DMS153 treated with DMSO at 0.1 percent for 48 hours (cell line): ENCODE results near the gene ACTR8.

Experiments used
- DNase-seq: peaks from one replicate; lab custom pipeline; 2025; ENCODE audit not compliant: unreplicated experiment; lab: John Stamatoyannopoulos, UW

Gene ACTR8

DNA sequence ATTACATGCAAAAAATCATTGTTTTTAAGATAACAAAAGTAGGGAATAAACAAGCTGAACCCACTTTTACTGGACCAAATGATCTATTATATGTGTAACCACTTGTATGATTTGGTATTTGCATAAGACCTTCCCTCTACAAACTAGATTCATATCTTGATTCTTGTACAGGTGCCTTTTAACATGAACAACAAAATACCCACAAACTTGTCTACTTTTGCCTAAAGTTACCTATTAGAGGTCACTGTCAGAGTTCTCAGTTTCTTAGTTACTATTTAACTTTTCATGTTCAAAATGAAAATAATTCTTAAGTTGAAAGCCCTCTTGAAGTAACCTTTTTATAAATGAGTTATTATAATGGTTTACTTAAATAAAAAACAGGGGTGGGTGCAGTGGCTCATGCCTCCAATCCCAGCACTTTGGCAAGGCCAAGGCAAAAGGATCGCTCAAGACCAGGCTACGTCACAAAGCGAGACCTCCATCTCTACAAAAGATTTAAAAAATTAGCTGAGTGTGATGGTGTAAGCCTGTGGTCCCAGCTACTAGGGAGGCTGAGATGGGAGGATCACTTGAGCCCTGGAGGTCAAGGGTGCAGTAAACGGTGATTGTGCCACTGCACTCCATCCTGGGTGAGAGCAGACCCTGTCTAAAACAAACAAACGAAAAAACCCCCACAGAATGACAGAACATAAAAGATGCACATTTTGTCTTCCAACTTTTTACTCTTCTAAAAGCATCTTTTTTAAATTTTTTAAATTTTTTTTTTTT lies 16.0 kb downstream of the ACTR8 start:
- DNase-seq = no peak

DNA sequence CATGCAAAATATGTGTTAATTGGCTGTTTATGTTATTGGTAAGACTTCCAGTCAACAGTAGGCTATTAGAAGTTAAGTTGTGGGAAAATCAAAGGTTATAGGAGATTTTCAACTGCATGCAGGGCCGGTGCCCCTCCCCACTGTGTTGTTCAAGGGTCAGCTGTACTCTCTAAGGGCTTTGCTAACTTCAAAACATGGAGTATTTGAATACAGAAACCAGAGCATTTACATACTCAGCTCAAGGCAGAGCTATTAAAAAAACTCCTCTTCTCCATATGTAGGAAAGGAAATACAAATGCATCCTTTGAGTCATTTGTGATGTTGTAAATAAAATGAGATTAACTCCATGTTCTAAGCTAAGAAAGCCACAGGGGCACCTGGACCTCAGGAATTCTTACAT lies 18.8 kb downstream of the ACTR8 start:
- DNase-seq = no peak

DNA sequence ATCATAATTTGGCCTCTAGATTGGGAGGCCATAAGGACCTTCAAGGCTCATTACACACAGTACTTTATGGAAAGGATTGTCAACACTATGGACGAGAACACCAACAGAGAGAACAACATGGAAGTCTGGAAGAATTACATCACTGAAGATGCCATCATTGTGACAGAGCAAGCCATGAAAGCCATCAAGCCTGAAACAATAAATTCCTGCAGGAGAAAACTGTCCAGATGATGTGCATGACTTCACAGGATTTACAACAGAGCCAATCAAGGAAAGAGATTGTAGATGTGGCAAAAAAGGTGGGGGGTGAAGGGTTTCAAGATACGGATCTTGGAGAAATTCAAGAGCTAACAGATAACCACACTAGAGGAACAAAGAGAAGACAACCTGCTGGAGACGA lies 19.7 kb downstream of the ACTR8 start:
- DNase-seq = no peak

DNA sequence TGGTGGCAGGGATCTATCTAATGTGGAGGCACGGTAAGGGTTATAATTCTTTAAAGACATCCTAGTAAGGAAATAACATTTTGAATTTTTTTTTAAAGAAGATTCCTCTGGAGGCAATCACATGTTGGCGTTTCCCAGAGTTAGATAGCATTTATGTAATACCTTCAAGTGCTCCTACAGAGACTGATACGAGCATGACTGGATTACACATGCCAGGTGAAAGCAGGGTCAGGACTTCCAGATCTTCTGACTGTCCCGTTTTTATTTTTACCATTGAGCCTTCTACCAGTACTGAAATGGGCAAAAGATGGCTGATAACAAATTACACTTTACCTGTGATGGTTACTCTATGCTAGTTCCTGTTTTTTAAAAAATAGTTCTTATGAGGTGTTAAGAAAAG lies 21.8 kb downstream of the ACTR8 start:
- DNase-seq = no peak

DNA sequence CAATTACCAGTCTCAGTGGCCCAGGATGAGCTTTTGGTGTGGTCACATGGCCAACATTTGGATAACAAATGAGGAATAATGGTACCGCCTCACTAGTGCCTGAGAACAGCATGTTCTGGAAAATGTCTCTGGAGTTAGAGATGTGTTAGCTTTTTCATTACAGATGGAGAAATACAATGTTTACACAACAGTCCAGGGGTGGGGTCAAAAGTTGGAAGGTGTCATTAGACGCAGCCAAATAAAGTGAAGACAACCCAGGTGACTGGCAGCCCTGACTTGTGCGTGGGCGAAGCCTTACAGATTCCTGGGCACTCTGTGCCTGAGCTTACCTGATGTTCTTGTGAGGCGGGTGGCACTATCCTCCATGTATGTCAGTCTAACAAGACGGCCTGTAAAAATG lies 22.8 kb downstream of the ACTR8 start:
- no peak for DNase-seq

DNA sequence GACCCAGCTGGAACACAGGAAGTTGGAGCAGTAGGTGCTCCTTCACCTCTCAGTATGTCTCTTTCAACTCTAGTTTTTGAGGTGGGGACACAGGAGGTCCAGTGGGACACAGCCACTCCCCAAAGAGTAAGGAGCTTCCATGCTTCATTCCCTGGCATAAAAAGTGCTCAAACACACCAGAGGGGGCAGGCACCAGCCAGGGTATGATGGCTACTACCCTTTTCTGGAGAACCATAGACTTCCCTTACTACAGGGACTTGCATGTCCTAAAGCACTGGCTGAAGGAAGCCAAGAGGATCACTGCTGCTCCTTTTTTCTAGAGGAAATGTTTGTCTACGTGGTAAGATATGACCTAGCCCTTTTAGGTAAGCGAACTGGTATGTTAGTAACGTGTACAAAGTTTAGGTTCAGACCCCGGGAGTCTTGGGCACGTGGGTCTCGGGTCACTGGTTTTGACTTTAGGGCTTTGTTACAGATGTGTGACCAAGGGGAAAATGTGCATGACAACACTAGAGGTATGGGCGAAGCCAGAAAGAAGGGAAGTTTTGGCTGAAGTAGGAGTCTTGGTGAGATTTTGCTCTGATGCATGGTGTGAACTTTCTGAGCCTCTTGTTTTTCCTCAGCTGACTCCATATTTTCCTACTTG lies 23.7 kb downstream of the ACTR8 start:
- DNase-seq = no peak

DNA sequence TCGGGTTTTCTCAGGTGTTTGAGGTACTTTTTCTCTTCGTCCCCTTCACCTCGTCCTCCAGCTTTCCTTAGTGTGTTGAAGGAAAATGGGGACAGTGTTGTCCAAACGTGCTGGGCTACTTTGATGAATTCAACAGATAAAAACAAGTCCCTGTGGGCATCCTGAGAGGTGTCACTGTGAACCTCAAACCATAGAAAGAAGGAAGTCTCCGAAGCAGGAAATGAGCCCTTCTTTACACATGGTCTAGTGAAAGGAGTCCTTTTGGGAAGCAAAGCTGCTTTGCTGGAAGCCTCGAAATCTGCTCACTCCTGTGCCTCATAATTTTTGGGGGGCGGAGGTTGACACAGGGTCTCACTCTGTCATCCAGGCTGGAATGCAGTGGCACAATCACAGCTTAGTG lies 25.0 kb downstream of the ACTR8 start:
- DNase-seq = no peak

DNA sequence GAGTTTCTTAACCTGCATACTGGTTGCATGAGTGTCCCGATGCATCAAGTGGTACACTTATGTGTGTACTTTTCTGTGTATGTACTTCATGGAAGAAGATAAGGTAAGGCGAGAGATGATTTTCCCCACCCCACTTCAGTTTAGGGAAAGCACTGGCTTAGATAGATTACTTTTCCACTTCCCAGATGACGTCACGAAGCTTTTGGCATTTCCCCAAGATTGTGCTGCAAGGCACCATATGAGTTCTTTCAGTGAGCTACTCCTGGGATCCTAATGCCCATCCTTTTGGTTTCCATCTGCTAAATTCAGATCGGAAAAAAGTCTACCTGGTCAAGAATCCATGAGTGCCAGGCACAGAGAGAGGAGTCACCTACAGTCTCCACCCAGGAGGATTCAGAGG lies 31.1 kb downstream of the ACTR8 start:
- no peak for DNase-seq

DNA sequence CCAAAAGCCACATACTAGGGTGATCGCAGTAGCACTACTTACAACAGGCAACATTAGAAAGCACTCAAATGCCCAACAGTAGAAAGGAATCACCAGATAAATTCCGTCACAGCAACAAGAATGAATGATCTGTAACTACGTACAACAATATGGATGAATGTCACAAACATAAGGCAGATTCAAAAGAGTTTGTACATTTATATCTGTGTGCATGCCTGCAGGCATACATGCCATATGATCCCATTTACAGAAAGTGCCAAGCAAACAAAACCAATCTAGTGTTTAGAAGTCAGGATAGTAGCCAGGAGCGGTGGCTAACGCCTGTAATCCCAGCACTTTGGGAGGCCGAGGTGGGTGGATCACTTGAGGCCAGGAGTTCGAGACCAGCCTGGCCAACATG lies 32.0 kb downstream of the ACTR8 start:
- DNase-seq = no peak

DNA sequence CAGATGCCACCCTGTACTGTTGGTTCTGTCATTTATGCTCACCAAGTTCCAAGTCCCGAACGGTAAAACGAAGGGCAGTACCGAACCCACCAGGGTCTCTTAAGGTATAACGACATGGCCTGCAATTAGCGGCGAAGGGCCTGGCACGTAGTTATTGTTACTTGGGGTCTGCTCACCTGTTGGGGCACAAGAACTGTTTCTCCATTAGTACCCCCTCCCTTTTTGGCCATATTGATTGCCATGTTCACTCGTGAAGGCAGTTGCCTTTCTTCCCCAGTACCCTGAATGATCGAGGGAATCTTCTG lies 35.1 kb downstream of the ACTR8 start:
- DNase-seq = no peak

DNA sequence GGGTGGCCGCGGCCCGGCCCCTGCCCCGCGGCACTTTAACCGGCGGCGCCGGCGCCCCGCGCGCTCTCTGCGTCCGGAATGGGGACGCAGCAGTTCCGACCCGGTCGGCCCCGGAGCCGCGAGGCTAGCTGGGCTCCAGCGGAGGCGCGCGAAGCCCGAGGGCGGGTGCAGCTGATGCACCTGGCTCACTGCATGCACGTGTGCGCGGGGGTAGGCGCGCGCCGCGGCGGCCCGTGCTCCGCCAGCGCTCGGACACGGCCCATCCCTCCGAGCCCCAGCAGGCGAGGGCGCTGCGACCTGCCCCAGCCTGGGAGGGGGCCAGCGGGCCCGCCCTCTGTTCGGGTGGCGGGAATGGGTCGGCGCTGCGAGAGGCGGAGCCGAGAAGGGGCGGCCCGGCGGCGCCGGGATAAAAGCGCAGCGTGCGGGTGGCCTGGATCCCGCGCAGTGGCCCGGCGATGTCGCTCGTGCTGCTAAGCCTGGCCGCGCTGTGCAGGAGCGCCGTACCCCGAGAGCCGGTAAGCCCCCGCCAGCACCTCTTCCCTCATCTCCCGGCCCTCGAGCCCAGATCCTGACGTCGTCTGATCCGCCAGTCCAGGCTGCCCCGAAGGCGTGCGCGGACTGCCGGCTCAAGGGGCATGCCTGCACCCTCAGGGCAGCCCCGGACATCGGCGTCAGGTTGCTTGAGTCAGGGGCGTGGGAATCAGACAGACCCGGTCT lies 35.7 kb downstream of the ACTR8 start, which contains the start of the genes CHDH and IL17RB:
CHDH (minus strand) TSS at position 286 of the 717 bp plus-strand sequence. CDS start 22,411 bp downstream, outside the sequence.
IL17RB (plus strand) TSS at position 435 of the 717 bp plus-strand sequence; CDS start at position 456, 21 bp downstream.
- DNase-seq = no peak

DNA sequence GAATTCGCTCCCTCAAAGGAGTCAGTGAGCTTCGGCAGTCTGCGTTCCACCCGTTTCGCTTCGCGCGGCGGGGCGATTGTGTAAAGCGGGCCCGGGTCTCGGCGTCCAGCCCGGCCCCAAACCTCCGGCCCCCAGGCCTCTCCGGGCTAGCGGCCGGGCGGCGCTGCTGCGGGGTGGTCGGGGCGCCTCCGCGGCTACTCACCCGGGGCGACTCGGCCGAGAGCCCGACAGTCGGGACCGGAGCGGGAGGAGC lies 36.1 kb downstream of the ACTR8 start:
- DNase-seq = no peak

DNA sequence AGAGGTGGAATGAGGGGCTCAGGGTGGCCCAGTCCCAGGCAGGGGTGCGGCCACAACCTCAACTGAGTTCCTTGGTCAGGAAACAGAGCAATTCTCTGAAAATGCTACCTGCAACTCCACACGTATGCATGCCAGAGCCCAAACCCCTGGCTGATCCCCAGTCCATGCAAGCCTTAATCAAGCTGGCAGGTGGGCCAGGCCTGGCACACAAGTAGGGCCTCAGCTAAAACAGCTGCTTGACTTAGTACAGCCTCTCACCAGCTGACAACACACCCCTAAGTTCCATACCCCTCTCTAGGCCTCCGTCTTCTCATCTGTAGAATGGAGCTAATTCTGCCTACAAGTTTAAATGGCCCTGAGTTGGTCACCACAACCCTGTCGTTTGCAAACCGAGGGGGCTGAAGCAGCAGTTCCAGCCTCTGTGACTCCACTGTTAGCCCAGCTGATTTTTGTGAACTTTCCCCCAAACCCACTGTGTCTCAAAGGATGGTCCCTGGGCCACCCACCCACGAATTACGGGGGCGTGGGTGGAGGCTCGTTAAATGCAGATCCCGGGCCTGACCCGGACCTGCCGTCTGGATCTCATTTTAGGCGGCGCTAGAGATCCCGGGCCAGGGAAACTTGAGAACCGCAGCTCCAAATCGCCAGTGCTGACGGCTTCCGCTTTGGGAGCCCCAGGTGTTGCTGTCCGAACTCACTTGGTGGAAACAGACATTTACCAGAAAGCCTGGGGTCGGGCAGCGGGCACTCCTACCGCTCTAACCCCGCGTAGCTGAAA lies 36.7 kb downstream of the ACTR8 start:
- DNase-seq = no peak

DNA sequence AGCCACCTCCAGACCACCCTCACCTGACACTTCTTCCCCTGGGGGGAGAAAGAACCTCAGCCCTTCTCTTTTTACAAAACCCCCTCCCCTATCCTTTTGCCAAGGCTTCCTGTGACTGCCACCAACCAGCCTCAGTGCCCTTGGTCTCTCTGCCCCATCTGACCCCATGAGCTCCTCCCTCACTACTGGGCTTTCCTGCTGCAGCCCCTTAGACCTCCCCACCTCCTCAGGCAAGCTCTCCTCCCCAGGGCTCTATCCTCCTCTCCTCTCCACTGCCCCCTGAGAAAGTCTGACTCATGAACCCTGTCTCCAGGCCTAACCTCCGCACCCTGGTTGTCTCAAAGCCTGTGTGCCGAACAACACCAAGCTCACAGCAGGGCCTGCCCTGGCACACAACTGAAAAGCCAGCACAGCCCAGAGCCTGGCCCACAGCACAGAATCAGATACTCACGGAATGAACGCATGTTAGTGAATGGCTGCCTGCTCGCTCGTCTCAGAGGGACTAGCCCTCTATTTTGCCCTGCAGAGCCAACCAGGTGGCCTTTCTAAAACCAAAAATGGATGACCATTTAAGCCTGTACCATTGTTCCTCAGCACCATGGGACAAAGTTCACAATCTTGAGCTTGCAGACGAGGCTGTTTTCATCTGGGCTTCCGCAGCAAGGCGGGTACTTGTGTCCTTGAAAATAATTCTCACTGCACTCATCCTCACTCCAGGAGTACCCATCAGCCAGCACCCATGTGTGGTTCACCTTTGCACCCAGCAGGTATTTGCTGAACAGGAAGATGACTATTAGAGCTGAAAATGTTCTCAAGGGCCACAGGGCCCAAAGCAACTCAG lies 37.5 kb downstream of the ACTR8 start:
- DNase-seq = no peak

DNA sequence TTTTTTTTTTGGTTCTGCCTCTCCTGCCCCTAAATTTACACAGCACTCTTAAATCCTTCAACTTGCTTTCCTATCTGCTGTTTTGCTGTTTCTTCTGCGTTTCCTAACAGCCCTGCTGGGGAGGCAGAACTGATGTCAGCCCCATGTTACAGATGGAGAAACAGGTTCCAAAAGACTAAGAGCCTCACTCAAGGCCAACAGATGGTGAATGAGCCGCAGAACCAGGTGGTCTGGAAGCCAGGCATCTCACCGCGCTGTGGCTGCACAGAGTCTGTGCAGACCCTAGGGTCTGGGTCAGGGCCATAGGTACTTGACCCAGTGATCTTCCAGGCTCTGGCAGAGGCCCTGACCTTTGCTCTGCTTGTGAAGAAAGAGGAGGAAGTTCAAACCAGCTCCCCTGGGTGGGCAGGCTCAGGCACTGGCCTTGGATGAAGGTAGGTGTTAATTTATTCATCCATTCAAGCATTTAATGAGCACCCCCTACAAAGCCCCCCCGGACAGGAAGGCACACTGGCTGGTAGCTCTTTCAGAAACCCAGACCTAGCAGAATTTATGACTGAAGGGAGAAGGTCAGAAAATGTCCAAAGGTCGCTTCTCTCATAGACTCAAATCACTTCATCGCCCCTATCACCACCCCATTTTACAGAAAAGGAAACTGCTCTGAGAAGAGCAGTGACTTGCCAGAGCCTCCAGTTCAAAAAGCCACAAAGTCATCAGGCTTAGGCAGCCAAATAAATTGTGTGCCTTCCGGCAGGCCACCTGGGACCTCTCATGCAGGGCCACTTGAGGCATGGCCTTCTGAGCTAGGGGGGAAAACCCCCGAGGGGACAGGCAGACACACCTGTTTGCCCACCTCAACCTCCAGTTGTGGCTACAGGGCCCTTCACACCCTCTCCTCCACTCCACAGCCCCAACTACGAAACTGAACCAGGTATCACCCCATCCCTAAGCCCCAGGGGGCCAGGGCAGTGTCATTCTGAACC lies 38.5 kb downstream of the ACTR8 start:
- no peak for DNase-seq

DNA sequence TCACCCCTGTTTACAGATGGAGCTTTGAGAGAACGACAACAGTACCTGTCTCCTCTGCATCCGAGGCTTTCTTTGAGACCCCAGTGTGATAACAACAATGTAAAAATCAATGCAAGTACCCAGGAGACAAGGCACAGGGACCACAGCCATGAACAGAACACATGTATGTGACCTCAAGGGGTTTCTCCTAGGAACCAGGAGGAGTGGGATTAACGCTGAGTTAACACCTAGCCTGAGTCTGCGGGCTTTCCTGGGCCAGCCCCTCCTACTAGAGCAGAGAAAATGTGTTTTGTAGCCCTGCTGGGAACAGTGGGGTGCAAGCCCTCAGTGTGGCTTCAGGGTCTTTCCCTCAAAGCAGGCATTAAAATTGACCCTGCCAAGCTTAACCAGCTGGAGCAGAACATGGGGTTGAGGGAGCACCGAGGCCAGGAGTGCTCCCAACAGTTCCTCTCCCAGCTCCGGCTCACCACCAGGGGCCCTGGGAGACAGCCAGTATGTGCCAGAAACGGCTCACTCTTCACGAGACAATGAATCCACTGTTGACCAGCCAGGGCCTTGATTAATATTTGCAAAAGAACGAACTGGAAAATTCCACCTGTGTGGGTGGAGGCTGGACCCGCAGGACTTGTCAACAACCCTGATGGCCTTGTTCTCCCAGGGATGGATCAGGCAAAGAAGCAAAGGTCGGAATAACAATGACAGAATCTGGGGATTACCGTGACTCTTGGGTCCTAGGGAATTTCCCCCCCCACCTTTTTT lies 39.3 kb downstream of the ACTR8 start:
- DNase-seq = peak; percentile 8

DNA sequence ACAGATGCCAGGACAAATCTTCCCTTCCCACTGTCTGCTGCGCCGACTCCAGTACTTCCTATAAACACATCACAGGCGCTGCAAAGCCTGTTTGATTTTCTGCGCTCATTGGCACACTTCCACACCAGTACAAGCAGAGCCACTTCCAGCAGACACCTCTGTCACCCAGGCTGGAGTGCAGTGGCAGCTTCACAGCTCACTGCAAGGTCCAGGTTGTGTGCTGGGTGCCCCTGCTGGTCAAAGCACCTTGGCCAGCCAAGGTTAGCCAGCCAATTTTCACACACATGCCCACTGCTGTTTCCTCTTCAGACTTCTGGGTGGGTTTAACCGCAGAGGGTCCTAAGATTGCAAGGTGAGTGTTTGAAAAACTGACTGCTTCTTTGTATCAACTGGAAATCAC lies 40.7 kb downstream of the ACTR8 start:
- DNase-seq = no peak

DNA sequence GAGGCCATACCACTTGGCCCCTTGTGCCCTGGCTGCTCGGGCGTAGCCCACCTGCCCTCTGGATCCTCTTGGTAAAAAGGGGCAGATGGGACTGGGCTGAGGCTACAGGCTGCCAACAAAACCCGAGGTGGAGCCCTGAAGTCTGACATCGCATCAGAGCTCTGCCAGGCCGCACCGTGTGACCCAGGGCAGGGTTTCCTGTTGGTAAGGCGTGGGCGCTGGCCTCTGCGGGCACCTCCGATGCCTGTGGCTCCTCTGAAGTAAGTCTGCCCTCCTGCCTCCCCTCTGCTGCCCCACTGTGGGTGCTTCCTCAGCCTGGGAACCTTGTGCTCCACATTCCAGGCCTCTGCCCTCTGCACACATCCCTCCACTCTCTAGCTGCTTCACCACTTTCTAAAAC lies 44.6 kb downstream of the ACTR8 start:
- DNase-seq = no peak
